NB4 (cell line): ENCODE data around the gene MGRN1.

Experiments used
- DNase-seq: peaks from one replicate; pipeline ENCODE4 v3.0.0; 2010; ENCODE audit warnings: low read depth
- H3K4me3 ChIP-seq: one replicate; pipeline ENCODE4 v1.5.1; 2011; ENCODE audit warnings: mild to moderate bottlenecking, low read depth, low read length, moderate library complexity
- MYC ChIP-seq: IDR thresholded peaks from 2 replicates; pipeline ENCODE4 v1.6.1; 2011; ENCODE audit warnings: low read depth, low read length
- POLR2A ChIP-seq: IDR thresholded peaks from 2 replicates; pipeline ENCODE4 v1.6.1; 2011; ENCODE audit warnings: mild to moderate bottlenecking; ENCODE audit not compliant: insufficient read length; ENCODE audit errors: extremely low read depth
- TF ChIP-seq, protein P1 (sequence below): IDR thresholded peaks from one replicate; pipeline ENCODE4 v1.5.1; 2012; ENCODE audit warnings: low read depth, low read length
- TF ChIP-seq, protein P2 (sequence below): IDR thresholded peaks from 2 replicates; pipeline ENCODE4 v1.6.1; 2011; ENCODE audit warnings: low read depth, low read length

MGRN1 gene

DNA sequence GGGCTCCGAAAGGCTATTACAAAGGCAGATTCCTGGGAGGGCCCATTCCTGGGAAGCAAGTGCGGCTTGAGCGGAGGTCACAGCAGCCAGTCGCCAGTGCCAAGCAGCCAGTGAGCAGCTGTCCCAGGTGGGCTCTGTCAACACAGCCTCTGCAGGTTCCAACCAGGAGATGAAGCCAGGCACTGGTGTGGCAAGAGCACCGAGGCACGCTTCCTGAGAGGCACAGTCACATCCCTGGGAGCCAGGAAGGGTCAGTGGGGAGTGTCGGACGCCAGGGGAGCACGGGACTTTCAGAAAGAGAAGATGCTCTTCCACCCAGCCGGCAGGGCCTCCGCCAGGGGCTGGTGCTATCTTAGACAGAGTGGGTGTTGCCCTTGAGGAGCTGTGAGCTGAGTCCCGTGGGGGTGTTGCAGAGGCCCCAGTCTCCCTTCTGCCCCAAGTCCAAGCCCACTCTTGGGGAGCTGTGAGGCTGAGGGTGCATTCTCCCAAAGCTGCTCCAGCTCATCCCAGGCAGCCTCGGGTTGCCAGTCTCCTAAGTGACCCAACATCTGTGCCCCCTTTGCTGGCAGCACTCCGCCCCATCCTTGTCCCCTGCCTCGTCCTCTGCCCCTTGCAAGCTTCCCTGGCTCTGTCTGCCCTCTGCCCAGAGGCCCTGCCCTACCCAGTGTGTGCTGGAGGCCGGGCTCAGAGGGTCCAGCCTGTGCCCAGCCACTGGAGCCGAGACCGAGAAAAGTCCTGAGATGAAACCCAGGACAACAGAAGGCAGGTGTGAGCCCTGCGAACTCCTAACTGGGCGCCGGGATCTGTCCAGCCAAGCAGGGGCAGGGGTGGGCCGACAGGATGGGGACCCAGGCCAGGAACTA, 16.6 kb upstream of the MGRN1 start:
- DNase-seq = no peak
- no peak overlapping the region for H3K4me3 ChIP-seq
- TF ChIP-seq, protein P1, sequence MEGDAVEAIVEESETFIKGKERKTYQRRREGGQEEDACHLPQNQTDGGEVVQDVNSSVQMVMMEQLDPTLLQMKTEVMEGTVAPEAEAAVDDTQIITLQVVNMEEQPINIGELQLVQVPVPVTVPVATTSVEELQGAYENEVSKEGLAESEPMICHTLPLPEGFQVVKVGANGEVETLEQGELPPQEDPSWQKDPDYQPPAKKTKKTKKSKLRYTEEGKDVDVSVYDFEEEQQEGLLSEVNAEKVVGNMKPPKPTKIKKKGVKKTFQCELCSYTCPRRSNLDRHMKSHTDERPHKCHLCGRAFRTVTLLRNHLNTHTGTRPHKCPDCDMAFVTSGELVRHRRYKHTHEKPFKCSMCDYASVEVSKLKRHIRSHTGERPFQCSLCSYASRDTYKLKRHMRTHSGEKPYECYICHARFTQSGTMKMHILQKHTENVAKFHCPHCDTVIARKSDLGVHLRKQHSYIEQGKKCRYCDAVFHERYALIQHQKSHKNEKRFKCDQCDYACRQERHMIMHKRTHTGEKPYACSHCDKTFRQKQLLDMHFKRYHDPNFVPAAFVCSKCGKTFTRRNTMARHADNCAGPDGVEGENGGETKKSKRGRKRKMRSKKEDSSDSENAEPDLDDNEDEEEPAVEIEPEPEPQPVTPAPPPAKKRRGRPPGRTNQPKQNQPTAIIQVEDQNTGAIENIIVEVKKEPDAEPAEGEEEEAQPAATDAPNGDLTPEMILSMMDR = no peak
- TF ChIP-seq MYC (no peak), POLR2A (no peak)
- TF ChIP-seq, protein P2, sequence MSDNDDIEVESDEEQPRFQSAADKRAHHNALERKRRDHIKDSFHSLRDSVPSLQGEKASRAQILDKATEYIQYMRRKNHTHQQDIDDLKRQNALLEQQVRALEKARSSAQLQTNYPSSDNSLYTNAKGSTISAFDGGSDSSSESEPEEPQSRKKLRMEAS = no peak

DNA sequence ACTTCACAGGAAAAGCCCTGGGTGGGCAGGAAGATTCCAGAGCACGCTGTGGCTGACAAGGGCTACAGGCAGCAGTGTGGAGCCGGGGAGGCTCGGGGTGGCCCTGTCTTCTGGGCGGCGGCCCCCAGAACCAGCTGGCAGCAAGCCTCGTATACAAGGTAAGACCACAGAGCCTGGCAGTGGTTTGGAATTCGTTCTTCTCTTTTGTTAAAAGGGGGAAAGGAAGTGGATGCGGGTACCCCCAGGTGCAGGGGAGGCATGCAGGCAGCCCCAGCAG, 16.0 kb upstream of the MGRN1 start:
- TF ChIP-seq POLR2A (no peak), MYC (no peak)
- TF ChIP-seq, protein P1 = no peak
- TF ChIP-seq, protein P2 = no peak
- DNase-seq = no peak
- H3K4me3 ChIP-seq = no peak overlapping the region

DNA sequence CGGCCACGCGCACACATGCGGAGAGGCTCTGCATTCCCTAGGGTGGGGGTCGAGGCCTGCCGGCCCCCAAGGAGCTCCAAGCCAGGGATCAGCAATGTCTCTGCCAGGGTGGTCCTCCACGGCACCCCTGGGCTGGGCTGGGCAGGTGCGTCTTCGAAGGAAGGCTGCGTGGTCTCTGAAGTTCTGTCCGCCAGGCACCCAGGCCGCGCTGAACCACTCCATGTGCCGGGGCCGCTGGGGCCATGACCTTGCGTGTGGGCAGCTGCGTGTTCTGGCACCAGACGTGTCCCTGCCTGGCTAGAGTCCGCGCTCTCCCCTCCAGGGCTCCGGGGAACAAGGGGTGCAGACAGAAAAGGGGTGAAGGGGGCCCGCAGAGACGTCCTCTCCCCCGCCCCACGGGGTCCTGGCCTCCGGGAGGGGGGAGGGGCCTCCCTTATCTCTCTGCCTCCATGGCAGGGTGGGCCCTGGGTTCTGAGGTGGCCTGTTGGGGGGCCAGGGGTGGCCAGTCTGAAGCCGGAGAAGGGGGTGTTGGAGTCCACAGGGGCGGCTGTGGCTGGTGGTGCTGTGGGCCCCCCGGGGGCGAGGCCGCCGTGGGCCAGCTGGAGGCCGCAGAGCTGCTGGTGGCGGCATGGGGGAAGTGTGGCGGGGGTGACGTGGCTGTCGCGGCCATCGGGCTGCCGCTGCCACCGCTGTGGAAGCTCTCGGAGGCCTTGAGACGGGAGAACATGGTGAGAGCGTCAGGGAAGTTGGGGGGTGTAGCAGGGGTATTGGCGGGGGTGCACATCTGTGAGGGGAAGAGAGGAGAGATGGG, 15.2 kb upstream of the MGRN1 start:
- no peak overlapping the region for H3K4me3 ChIP-seq
- no peak for DNase-seq
- TF ChIP-seq, protein P2 = no peak
- no peak for TF ChIP-seq POLR2A
- TF ChIP-seq MYC = no peak
- TF ChIP-seq, protein P1 = no peak

DNA sequence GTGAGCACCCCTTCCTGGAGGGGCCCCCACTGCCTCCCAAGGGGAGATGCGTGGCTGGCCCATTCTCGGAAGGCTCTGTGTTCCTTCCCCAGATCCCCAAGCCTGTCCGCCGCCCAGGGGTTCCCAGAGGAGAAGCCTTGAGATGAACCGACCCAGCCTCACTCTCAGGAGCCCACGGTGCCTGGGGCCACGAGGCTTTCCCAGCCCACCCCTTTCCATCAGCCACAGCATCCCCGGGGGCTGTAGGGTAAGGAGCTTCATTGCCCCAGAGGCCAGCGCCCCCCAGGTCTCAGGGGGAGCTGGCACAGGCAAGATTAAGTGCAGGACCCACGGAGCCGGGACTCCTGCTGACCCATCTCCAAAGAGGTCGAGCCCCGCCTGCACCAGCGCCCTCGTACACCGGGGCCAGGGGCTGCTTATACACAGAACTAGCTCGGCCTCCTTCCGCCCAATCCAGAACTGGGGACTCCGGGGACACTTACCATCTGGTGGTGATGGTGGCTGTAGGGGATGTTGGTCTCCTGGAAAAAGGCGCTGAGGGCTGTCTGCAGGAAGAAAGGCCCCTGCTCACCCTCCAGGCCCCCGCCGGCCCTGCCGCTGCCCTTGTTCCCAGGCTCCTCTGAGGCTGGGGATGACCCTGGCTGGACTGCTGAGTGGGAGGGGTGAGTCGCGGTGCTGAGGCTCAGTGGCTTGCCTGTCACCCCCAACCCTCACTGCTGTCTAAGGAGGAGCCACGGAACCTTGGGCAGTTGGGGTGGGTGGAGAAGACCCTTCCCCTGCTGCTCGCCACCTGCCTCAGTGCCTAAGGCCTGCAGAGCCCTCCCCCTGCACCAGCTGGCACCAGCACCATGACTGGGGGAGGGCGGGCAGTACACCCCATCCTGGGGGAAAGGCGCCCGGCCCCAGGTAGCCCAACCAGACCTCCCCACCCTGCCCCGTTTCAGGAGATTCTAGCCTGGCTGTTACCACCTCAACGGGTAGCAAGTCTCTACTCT, 14.3 kb upstream of the MGRN1 start:
- TF ChIP-seq POLR2A (no peak), MYC (no peak)
- TF ChIP-seq, protein P2 = no peak
- TF ChIP-seq, protein P1 = no peak
- no peak for DNase-seq
- no peak overlapping the region for H3K4me3 ChIP-seq

DNA sequence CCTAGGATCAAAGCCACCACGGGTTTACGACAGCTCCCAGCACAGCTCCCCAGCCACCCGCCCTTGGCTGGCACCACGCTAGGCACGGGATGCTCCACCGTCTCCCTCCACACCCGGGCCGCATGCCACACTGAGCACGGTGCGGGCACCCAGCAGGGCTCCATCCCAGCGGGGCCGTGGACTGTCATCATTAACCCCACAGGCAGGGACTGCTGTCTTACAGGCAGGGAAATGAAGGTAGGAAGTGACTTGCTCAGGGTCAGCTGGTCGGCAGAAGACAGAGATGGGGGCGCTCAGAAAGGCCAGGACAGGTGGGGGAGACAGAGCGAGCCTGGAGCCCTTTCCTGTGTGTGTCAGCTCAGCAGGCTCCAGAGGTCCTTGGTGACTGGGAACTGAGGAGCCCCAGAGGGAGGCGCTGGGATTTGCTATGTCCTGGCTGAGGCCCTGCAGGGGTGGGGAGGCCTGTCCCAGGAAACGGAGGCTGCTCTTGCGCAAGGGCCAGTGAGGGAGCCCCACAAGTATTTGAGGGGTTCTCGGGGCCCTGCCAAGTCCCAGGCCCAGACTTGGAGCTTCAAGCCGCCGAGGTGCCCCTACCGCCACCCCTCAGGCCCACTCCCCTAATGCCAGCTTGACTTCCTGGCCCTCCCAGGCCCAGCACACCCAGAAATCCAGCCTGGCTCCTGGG, 13.1 kb upstream of the MGRN1 start:
- peak; percentile 33 for DNase-seq
- H3K4me3 ChIP-seq = no peak overlapping the region
- TF ChIP-seq, protein P1 = no peak
- no peak for TF ChIP-seq MYC
- TF ChIP-seq, protein P2 = no peak
- no peak for TF ChIP-seq POLR2A
